AG09309 (cell line): ENCODE data around the gene TCEA2.

ENCODE experiments used
- DNase-seq: peaks from one replicate; pipeline ENCODE4 v3.0.0-alpha.2; 2010; ENCODE audit warnings: low read depth
- H3K4me3 ChIP-seq: 2 replicates; pipeline ENCODE4 v1.5.1; 2011; ENCODE audit warnings: mild to moderate bottlenecking, low read depth, low read length, moderate library complexity; ENCODE audit not compliant: control insufficient read depth
- CTCF ChIP-seq: IDR thresholded peaks from 2 replicates; pipeline ENCODE4 v1.5.1; 2011; ENCODE audit warnings: mild to moderate bottlenecking, low read depth, low read length, inconsistent platforms; ENCODE audit not compliant: insufficient read depth, control insufficient read depth; ENCODE audit errors: missing control alignments

TCEA2 gene

GRCh38 chr20:64036346-64037198 is 26.4 kb upstream of the TCEA2 start:
- no peak overlapping the region for H3K4me3 ChIP-seq
- TF ChIP-seq CTCF: no peak
- no peak for DNase-seq

GRCh38 chr20:64037199-64037497 is 25.9 kb upstream of the TCEA2 start:
- TF ChIP-seq CTCF: no peak
- no peak overlapping the region for H3K4me3 ChIP-seq
- DNase-seq: no peak

GRCh38 chr20:64037498-64038213 is 25.3 kb upstream of the TCEA2 start:
- TF ChIP-seq CTCF: no peak
- no peak for DNase-seq
- no peak overlapping the region for H3K4me3 ChIP-seq

- DNase-seq: no peak
- no peak for TF ChIP-seq CTCF
- H3K4me3 ChIP-seq: no peak overlapping the region
These were observed 24.8 kb upstream of the TCEA2 start for GRCh38 chr20:64038224-64038564.

- DNase-seq: no peak
- H3K4me3 ChIP-seq: peak overlapping the region; percentile 27
- peak; percentile 55 for TF ChIP-seq CTCF
These were observed 24.3 kb upstream of the TCEA2 start for GRCh38 chr20:64038565-64039292.

GRCh38 chr20:64039293-64040160 is 23.5 kb upstream of the TCEA2 start:
- TF ChIP-seq CTCF: no peak
- DNase-seq: no peak
- peak overlapping the region; percentile 27 for H3K4me3 ChIP-seq
